Effector CD4-positive, alpha-beta T cell (primary cell): Measurements from ENCODE around the gene C18orf32.
"Not testable (repeated sequence)": the region's sequence is repeated elsewhere in the genome, so short reads cannot be mapped to it uniquely, and the experiment has no call there.

Experiments
- DNase-seq: peaks from one replicate; pipeline ENCODE4 v3.0.0-alpha.2; 2020
- total RNA-seq: gene quantifications from one replicate; lab custom pipeline; 2026; lab: John Stamatoyannopoulos, UW

The C18orf32 gene
- total RNA-seq: 8.3 reads per million, percentile 28 among the genes with 10 or more reads in this experiment

DNA sequence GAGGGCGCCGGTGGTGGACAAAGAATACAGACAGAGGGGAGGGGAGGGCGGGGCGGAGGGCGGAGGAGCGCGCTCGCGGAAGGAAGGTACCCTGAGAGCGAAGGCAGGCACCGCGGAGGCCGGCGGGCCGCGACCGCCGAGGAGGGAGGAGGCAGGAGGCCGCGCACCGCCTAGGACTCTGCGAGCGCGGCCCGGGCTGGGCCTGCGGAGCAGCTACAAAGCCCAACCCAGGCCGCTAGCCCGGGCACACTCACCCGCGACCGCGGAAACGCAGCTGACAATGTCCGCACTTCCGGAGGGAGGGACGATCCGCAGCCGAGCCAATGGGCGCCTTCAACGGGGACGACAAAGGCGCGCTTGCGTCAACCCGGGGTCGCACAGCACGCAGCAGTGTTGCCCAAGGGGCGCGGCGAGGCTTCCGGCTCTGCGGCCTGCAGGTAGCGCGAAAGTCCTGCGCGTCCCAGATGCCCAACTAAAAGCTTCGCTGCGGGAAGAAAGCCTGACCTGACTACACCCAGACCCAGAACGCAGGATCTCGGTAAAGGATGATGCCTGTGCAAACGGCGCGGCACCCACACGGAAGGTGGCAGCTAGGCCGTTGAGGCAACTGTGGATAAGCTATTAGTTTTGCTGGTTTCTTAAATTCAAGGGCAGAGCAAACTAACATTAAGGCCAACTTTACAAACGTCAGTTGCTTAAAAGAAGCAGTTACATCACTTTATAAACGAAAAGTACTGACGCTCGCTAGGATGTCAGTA lies at the start of gene C18orf32:
TSS of gene C18orf32 (minus strand) at position 282 of the 758 bp plus-strand sequence. CDS start 3,486 bp downstream, outside the sequence.
- DNase-seq: peak; percentile 92

DNA sequence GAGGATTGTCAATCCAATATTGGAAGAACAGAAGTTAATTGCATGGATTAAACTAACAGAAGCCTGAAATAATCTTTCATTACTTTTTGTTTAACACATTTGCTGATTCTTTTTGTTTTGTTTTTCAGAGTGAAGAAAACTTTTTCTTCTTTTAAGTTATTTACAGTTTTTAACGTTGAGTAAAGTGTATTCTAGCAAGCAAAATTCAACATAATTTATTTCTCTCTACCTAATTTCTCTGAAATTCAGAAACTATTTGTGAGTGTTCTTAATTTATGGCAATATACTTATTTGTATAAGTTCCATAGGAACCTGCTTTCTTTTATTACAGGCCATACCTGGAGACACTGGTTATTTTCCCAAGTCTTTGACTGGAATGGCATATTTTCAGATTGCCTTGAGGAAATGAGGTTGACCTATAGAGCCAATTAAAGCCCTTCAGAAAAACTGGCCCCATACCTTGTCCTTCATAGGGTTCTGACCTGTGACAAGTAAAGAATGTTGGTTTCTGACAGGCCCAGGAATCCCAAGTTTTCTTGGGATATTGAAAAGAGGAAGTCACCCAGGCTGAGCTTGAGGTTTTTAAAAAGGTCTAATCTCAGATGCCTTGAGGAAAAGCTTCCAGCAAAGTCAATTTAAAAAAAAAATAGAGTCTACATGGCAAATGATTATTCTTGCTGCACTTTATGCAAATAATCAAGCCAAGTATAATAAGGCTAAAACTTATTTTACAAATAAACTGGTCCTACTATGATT lies 48.0 kb upstream of the C18orf32 start:
- DNase-seq: no peak

- no peak for DNase-seq
Observed at GRCh38 chr18:49531678-49532153, 44.7 kb upstream of the C18orf32 start.

DNA sequence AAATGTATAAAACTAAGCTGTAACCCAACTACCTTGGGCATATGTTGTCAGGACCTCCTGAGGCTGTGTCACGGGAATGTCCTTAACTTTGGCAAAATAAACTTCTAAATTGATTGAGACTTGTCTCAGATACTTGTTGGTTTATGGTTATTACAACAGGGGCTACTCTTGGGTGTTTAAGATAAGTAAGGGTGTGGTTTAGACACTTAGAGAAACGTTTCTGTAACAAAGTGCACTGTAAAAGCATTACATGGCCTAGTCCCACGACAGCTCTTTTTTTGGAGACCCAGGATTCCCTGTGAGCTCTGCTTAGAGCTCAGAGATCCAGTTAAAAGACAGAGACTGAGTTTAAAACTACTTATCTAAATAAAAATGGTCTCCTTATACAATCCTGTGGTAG lies 42.6 kb upstream of the C18orf32 start:
- DNase-seq: no peak

DNA sequence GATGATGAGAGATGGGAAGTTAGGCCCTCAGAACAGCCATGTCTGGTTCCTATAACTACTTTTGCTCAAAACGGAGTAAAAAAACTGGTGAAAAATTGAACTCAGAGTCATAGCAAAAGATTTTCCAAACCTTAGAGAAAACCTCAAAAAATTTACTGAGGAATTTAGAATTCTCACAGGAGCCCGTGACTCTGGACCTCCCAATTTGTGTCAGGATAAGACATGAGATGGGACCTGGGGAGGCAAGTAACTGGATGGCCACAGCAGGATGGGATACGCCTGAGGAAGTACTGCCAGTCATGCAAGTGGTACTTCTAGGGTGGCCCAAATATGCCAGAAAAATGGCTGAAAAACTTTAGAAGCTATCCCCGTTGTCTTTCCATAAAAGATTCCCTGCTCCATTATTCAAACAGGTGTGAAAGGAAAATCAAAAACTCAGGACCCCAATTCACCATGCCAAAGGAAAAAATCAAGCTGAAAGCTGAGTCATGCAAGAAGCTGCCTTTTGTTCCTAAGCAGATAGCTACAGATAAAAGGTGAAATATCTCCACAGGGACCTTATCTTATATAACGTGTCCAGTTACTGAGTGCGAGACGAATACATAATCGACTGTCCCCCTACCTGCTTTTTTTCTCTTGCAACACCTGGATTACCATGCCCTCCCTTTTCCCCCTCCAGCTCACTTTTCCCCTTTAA lies 40.7 kb upstream of the C18orf32 start:
- no peak for DNase-seq

DNA sequence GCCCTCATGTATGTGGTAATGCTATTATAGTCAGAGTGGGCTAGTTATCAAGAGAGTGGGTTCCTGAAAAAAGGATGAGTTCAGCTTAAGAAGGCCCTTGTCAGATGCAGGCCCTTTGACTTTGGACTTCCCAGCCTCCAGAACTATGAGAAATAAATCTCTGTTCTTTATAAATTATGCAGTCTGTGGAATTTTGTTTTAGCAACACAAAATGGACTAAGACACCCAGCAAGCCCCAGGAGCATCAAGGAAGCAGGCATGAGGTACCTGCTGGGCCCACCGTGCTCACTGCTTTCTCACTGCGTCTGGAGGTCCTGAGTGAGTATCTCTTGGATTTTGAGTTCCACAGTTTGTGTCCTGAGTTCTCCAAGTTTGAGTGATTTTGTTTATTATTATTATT lies 38.9 kb upstream of the C18orf32 start:
- DNase-seq: no peak

- DNase-seq: no peak
Observed at GRCh38 chr18:49524951-49525350, 37.9 kb upstream of the C18orf32 start.

GRCh38 chr18:49524349-49524748 lies 37.3 kb upstream of the C18orf32 start:
- no peak for DNase-seq

DNA sequence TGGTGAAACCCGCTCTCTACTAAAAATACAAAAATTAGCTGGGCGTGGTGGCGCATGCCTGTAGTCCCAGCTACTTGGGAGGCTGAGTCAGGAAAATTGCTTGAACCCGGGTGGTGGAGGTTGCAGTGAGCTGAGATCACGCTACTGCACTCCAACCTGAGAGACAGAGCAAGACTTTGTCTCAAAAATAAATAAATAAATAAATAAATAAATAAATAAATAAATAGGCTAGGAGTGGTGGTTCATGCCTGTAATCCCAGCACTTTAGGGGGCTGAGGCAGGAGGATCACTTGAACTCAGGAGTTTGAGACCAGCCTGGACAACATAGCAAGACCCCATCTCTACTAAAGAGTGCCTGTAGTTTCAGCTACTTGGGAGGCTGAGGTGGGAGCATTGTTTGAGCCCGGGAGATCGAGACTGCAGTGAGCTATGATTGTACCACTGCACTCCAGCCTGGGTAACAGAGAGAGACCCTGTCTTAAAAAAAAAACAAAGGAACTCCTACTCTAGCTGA lies 36.6 kb upstream of the C18orf32 start:
- not testable (repeated sequence) for DNase-seq

DNA sequence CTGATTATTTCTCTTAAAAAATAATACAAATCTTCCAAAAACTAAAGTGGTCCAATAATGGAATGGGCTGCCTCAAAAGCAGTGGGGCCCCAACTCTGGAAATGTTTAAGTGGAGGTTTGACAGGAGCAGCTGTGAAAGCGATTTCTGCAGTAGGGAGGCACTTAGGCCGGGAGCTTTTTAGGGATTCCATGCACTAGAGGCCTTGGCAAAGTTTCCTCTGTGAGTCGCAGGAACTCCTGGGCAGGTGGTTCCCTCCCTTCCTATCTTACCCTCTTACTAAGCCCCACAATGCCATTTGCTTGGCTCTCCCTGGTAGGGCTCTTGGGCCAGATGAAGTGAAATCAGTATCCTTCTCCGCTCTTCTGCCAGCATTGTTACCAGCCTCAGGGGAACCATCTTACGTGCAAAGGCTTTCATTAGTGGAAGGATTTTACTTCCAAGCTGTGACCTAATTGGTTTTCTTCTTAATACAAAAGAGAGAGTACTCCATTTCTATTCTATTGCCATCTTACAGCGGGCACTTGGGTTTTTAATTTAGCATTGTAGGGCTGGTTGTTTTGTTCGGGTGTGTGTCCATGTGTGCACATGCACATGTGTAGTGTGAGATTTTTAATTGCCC lies 34.3 kb upstream of the C18orf32 start:
- no peak for DNase-seq

GRCh38 chr18:49520661-49521145 lies 33.7 kb upstream of the C18orf32 start:
- DNase-seq: no peak

GRCh38 chr18:49519101-49519971 lies 32.3 kb upstream of the C18orf32 start:
- no peak for DNase-seq

- no peak for DNase-seq
Observed at GRCh38 chr18:49517483-49517882, 30.4 kb upstream of the C18orf32 start.

- DNase-seq: no peak
Observed at GRCh38 chr18:49515516-49515915, 28.5 kb upstream of the C18orf32 start.

GRCh38 chr18:49515003-49515402 lies 28.0 kb upstream of the C18orf32 start:
- DNase-seq: not testable (repeated sequence)

DNA sequence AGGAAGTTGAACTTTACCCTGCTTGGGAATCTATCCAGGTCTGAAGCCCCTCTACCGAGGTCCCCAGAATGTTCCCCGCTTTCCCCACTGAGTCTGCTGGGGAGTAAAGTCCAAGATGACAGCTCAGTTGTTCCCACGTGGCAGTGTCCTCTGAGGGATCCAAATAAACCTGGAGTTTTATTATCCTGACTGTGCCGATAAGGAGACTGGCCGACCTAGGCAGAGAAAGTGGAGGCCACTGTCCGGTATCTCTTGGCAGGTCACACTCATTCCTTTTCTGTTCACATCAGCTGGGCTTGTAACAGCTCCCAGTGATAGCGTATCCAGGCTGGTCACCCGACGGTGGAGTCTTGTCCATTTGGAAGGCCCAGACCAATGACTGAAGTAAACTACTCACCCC lies 27.5 kb upstream of the C18orf32 start:
- DNase-seq: no peak

DNA sequence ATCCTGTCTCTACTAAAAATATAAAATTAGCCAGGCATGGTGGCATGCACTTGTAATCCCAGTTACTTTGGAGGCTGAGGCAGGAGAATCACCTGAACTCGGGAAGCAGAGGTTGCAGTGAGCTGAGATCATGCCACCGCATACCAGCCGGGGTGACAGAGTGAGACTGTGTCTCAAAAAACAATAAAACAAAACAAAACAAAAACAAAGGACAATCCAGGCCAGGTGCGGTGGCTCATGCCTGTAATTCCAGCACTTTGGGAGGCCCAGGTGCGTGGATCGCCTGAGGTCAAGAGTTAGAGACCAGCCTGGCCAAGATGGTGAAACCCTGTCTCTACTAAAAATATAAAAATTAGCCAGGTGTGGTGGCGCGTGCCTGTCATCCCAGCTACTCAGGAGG lies 25.8 kb upstream of the C18orf32 start:
- DNase-seq: not testable (repeated sequence)

DNA sequence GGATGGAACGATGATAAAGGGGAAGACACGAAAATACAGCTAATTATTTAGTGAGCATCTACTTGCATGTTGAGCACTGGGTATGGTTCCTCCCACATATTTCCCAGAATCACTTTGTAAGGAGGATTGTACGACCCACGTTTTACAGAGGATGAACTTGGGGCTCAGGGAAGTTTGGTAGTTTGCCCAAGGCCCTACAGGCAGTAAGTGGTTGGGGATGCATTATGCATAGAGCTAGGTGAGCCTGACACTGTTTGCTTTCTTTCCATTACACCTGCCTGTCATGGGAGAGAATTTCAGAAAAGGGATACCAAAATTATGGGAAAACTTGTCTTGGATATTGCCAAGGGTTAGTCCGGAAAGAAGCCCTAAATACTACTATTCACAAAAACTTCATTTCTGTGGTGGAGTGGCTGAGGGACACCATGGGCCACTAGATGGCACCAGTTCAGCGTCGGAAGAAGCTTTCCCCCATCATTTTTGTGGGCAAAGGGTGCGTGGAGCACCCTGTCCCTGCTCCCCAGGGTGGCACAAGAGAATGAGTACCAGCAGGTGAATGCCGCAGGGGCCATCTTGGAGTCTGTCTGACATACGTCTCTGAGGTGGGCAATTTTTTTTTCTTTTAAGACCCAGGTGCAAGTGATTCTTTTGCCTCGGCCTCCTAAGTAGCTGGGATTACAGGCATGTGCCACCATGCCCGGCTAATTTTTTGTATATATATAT lies 23.5 kb upstream of the C18orf32 start:
- peak; percentile 16 for DNase-seq

DNA sequence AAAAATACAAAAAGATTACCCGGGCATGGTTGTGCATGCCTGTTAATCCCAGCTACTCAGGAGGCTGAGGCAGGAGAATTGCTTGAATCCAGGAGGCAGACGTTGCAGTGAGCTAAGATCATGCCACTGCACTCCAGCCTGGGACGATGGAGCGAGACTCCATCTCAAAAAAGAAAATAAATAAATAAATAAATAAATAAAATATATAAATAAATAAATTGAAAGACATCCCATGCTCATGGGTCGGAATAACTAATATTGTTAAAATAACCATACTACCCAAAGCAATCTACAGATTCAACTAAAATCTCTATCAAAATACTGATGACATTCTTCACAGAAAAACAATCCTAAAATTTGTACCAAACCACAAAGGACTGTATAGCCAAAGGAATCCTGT lies 19.4 kb upstream of the C18orf32 start:
- not testable (repeated sequence) for DNase-seq

DNA sequence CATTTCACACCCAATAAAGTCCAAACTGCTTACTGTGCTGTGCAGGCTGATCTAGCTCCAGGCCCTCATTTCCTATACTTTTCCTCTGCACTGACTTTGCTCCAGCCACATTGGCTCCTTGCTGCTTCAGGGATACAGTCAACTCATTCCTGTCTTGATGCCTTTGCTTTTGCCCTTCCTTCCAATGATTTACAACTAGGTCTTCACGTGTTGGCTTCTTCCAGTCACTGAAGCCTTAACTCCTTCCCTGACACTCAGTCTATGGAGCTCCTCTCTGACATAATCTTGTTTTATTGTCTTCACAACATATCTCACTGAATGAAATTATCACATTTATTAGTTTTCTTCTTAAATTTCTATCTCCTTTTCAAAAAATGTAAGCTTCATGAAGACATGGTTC lies 16.9 kb upstream of the C18orf32 start:
- DNase-seq: no peak
